HG02759 (cell line): Measurements from ENCODE around the gene SHANK1.

Experiments used
- ATAC-seq: cut with Tn5 transposase; IDR thresholded peaks from one replicate; pipeline ENCODE4 v1.9.1; 2021; ENCODE audit warnings: mild to moderate bottlenecking, moderate library complexity; ENCODE audit not compliant: unreplicated experiment

The SHANK1 gene

GRCh38 chr19:50662651-50663481 is 56.7 kb downstream of the SHANK1 start:
- no peak for ATAC-seq

- ATAC-seq = no peak
These were observed 57.6 kb downstream of the SHANK1 start for GRCh38 chr19:50661766-50662650.

- ATAC-seq = no peak
These were observed 58.6 kb downstream of the SHANK1 start for GRCh38 chr19:50661023-50661422.

- no peak for ATAC-seq
These were observed 59.6 kb downstream of the SHANK1 start for GRCh38 chr19:50660088-50660366.

GRCh38 chr19:50659318-50660087 is 60.1 kb downstream of the SHANK1 start:
- ATAC-seq = no peak

GRCh38 chr19:50658441-50659317 is 60.9 kb downstream of the SHANK1 start:
- no peak for ATAC-seq

- peak; percentile 61 for ATAC-seq
These were observed 61.7 kb downstream of the SHANK1 start for GRCh38 chr19:50657712-50658440.

GRCh38 chr19:50657222-50657669 is 62.4 kb downstream of the SHANK1 start:
- ATAC-seq = no peak

GRCh38 chr19:50654882-50655281 is 64.7 kb downstream of the SHANK1 start:
- no peak for ATAC-seq

- ATAC-seq = no peak
These were observed 66.9 kb downstream of the SHANK1 start for GRCh38 chr19:50652722-50653121.

GRCh38 chr19:50651174-50651573 is 68.4 kb downstream of the SHANK1 start:
- ATAC-seq = no peak

- no peak for ATAC-seq
These were observed 69.9 kb downstream of the SHANK1 start, which contains the start of gene C19orf81 for GRCh38 chr19:50649433-50650391. C19orf81 (plus strand) TSS chr19:50649445; CDS start chr19:50649445, 0 bp downstream.

GRCh38 chr19:50648659-50649058 is 70.9 kb downstream of the SHANK1 start:
- no peak for ATAC-seq

GRCh38 chr19:50647879-50648615 is 71.6 kb downstream of the SHANK1 start:
- ATAC-seq = no peak

GRCh38 chr19:50646074-50646807 is 73.4 kb downstream of the SHANK1 start:
- ATAC-seq = no peak

GRCh38 chr19:50645107-50645506 is 74.5 kb downstream of the SHANK1 start:
- no peak for ATAC-seq

GRCh38 chr19:50644315-50644915 is 75.2 kb downstream of the SHANK1 start:
- ATAC-seq = no peak
